Measurements from ENCODE around the gene PLXNA1. TPM values are rescaled to one million over a fixed set of nuclear protein-coding genes. Genes with fewer than 3 reads are reported as not detected.

PLXNA1 gene
- total and polyA plus RNA-seq, 5 donors from 2014 or later, result 0.25 to 12.6 (median 0.36) TPM

DNA sequence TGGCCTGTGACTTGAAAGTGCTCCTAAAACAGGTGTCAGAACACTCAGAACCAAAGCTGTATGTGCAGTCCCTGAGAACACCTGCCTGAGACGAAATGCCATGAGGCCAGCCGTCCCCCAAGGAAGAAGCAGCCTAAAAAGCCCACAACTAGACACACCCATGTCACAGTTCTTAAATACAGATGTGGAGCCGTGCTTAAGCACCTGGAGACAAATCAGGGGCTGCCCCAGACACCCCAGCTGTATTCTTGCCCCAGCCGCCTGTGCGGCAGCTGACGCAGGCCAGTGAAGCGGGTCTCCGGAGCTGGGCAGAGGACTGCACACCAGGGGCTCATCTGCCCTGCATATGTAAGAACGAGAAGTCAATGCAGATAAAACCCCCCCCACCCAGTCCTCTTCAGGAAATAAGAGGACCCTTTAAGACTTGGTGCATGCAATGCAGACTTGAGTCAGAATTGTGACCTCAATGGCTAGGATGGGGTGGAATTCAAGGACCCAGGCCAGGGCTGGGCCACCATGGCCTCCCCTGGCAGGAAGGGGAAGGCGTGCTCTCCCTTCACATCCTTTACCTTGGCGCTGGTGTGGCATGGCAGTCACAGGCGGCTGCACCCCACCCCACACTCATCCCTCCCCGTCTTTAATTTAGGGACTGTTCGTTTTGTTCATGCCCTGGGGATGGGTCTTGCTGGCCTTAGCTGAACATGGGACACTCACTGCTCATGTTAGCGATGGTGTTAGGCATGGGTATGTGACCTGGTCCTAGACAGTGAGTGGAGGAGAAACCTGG is 27.7 kb upstream of the PLXNA1 start:
- Histone ChIP-seq H3K4me3 (ENCODE audit: low read depth, low read length) (no peak overlapping the region), H3K27me3 (ENCODE audit: control insufficient read depth, insufficient read depth, low read length) (no peaks in the 10 kb centered on the region), H3K27ac (ENCODE audit: insufficient read depth, low read length, poor library complexity, severe bottlenecking) (no peak overlapping the region), H3K4me1 (ENCODE audit: control insufficient read depth, insufficient read depth, low read length, poor library complexity, severe bottlenecking) (no peaks in the 10 kb centered on the region), H3K9me3 (ENCODE audit: control insufficient read depth in 2 of 2, low read length in 2 of 2) (no peaks in the 10 kb centered on the region), H3K36me3 (ENCODE audit: control insufficient read depth, insufficient read depth, low read length) (no peaks in the 10 kb centered on the region)
- Mint-ChIP-seq H3K9me3 (no peaks in the 10 kb centered on the region), H3K4me3 (no peak overlapping the region), H3K4me1 (no peaks in the 10 kb centered on the region), H3K27me3 (no peaks in the 10 kb centered on the region), H3K27ac (no peak overlapping the region), H3K36me3 (peaks cover 10% of the 10 kb centered on the region)
- no peak for DNase-seq
- ATAC-seq (ENCODE audit: low read depth in 2 of 2), result no peak

DNA sequence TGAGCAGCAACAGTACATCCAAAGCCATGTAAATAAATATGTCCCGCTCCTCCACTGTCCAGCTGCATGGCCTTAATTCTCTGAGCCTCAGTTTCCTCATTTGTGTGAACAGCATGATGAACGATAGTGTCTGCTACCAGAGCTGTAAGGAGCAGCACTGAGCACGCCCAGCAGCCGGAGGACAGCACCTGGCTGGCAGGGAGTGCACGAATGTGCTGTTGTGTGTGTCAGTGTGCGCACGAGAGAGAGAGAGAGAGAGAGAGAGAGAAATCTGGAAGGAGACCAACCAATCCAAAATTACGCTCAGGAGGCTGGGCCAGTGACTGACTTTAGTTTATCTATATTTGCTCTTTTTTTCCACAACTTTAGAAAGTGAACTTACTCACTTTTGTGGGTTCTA is 26.6 kb upstream of the PLXNA1 start:
- H3K27me3 Mint-ChIP-seq, result no peaks in the 10 kb centered on the region
- H3K4me1 ChIP-seq (ENCODE audit: control insufficient read depth, insufficient read depth, low read length, poor library complexity, severe bottlenecking), result no peaks in the 10 kb centered on the region
- DNase-seq (no peak), ATAC-seq (ENCODE audit: low read depth in 2 of 2) (no peak)
- no peaks in the 10 kb centered on the region for H3K36me3 ChIP-seq (ENCODE audit: control insufficient read depth, insufficient read depth, low read length)
- H3K4me1 Mint-ChIP-seq, result no peaks in the 10 kb centered on the region
- H3K9me3 ChIP-seq (ENCODE audit: control insufficient read depth in 2 of 2, low read length in 2 of 2), result no peaks in the 10 kb centered on the region
- no peaks in the 10 kb centered on the region for H3K27me3 ChIP-seq (ENCODE audit: control insufficient read depth, insufficient read depth, low read length)
- H3K27ac Mint-ChIP-seq, result peak overlapping the region in 1 of 3 donors; percentile 78
- peaks cover 12% of the 10 kb centered on the region for H3K36me3 Mint-ChIP-seq
- H3K9me3 Mint-ChIP-seq, result no peaks in the 10 kb centered on the region
- H3K27ac ChIP-seq (ENCODE audit: insufficient read depth, low read length, poor library complexity, severe bottlenecking), result no peak overlapping the region
- H3K4me3 ChIP-seq (ENCODE audit: low read depth, low read length), result no peak overlapping the region
- no peak overlapping the region for H3K4me3 Mint-ChIP-seq

DNA sequence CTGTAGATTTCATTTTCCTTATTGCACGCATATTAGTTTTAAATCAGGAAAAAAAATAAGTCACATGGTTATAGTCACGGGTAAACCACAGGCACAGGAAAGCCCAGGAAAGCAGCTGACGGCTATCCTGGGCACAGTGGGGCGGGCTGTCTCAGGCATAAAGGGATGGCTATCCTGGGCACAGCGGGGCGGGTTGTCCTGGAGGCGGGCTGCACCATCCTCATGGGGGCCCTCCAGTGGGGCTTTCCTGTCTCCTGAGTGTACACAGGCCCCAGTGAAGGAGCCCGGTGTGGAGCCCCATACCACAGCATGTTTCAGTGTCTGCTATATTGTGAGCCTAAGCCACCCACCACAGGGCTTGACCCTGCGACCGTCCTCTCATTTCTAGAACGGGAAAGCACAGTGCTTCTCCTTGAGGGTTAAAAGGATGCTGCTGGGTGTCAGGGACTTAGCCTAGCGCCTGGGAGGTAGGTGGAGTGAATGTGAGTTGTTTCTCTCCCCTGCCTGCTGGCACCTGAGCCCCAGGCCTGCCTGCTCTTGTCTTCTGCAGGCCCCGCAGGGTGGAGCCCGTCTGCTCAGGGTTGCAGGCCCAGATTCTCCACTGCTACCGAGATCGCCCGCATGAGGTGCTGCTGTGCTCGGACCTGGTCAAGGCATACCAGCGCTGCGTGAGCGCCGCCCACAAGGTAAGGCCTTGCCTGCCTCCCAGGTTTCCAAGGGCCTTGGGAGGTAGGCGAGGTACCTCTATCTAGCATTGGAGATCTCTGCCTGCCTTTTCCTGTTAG is 25.9 kb upstream of the PLXNA1 start:
- H3K9me3 Mint-ChIP-seq, result no peaks in the 10 kb centered on the region
- DNase-seq, result no peak
- H3K36me3 Mint-ChIP-seq, result peaks cover 12% of the 10 kb centered on the region
- ATAC-seq (ENCODE audit: low read depth in 2 of 2), result no peak
- Histone ChIP-seq H3K27ac (ENCODE audit: insufficient read depth, low read length, poor library complexity, severe bottlenecking) (no peak overlapping the region), H3K4me1 (ENCODE audit: control insufficient read depth, insufficient read depth, low read length, poor library complexity, severe bottlenecking) (no peaks in the 10 kb centered on the region), H3K9me3 (ENCODE audit: control insufficient read depth in 2 of 2, low read length in 2 of 2) (no peaks in the 10 kb centered on the region), H3K36me3 (ENCODE audit: control insufficient read depth, insufficient read depth, low read length) (no peaks in the 10 kb centered on the region), H3K4me3 (ENCODE audit: low read depth, low read length) (no peak overlapping the region), H3K27me3 (ENCODE audit: control insufficient read depth, insufficient read depth, low read length) (no peaks in the 10 kb centered on the region)
- H3K4me1 Mint-ChIP-seq, result no peaks in the 10 kb centered on the region
- no peak overlapping the region for H3K27ac Mint-ChIP-seq
- no peaks in the 10 kb centered on the region for H3K27me3 Mint-ChIP-seq
- no peak overlapping the region for H3K4me3 Mint-ChIP-seq

DNA sequence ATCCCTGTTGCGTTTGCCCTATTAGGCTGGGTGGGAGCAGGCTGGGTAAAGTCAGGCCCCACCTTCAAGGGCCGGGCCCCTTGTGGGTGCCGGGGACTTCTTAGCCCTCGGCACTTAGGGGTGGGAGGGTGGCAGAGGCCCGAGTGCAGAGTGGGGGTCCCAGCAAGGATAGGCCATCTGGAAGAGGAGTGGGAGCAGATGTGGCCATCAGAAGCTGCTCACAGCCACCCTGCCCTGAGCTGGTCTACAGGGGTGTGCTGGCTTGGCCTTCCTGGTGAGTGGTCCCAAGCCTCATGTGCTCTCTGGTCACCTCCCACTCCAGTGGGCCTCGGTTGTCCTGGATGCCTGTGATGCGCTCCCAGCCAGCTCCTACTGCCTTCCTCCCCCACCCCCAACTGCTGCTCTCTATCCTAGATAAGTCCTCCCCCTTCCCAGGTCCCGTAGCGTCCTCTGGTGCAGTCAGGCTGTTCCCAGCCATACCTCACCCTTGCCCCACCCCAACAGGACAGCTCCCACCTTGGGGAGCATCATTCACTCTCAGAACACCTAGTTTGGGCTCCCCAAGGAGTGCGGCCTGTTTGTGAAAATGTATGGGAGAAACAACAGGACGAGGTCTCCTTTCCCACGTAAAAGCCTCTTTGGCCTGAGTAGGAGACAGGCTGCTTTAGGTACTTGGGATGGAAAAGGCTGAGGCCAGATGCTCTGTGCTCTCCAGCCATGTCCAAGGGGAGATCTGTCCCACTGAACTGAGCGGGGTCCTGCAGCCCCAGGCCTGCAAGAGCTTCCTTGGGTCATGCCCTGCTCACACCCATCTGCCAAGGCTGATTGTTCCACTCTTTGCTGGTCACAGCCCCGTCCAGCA is 24.9 kb upstream of the PLXNA1 start:
- Histone ChIP-seq H3K9me3 (ENCODE audit: control insufficient read depth in 2 of 2, low read length in 2 of 2) (no peaks in the 10 kb centered on the region), H3K27ac (ENCODE audit: insufficient read depth, low read length, poor library complexity, severe bottlenecking) (no peak overlapping the region), H3K4me1 (ENCODE audit: control insufficient read depth, insufficient read depth, low read length, poor library complexity, severe bottlenecking) (no peaks in the 10 kb centered on the region), H3K4me3 (ENCODE audit: low read depth, low read length) (no peak overlapping the region), H3K36me3 (ENCODE audit: control insufficient read depth, insufficient read depth, low read length) (no peaks in the 10 kb centered on the region), H3K27me3 (ENCODE audit: control insufficient read depth, insufficient read depth, low read length) (no peaks in the 10 kb centered on the region)
- no peak overlapping the region for H3K27ac Mint-ChIP-seq
- peaks cover 12% of the 10 kb centered on the region for H3K36me3 Mint-ChIP-seq
- no peak for DNase-seq
- no peaks in the 10 kb centered on the region for H3K9me3 Mint-ChIP-seq
- no peaks in the 10 kb centered on the region for H3K4me1 Mint-ChIP-seq
- no peaks in the 10 kb centered on the region for H3K27me3 Mint-ChIP-seq
- H3K4me3 Mint-ChIP-seq, result no peak overlapping the region
- no peak for ATAC-seq (ENCODE audit: low read depth in 2 of 2)

DNA sequence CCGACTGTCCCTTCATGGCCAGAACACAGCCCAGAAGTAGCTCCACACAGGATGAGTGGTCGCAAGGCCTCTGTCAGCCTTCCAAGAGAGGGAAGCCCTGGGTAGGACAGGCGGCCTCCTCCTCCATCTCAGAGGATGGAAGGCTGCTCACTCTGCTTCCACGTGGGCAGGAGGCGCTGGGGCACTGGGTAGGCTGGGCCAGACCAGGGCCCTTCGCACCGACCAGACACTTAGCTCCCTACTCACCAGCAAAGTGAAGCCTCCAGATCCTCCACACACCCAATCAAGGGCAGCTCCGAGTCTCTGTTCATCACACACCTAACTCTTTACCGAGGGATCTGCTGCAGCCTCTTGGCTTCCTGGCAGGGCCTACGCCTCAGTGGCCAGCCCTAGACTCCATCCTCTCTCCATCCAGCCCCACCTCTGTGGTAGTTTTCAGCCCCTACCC is 24.3 kb upstream of the PLXNA1 start:
- Mint-ChIP-seq H3K4me1 (no peaks in the 10 kb centered on the region), H3K4me3 (no peak overlapping the region), H3K36me3 (peaks cover 12% of the 10 kb centered on the region), H3K9me3 (peaks cover 0 to 2% (median 0%) of the 10 kb centered on the region in 7 donors), H3K27me3 (no peaks in the 10 kb centered on the region), H3K27ac (peak overlapping the region in 2 of 3 donors; percentile 35 to 60)
- no peak overlapping the region for H3K4me3 ChIP-seq (ENCODE audit: low read depth, low read length)
- H3K9me3 ChIP-seq (ENCODE audit: control insufficient read depth in 2 of 2, low read length in 2 of 2), result no peaks in the 10 kb centered on the region
- no peaks in the 10 kb centered on the region for H3K36me3 ChIP-seq (ENCODE audit: control insufficient read depth, insufficient read depth, low read length)
- H3K27ac ChIP-seq (ENCODE audit: insufficient read depth, low read length, poor library complexity, severe bottlenecking), result no peak overlapping the region
- no peak for ATAC-seq (ENCODE audit: low read depth in 2 of 2)
- H3K4me1 ChIP-seq (ENCODE audit: control insufficient read depth, insufficient read depth, low read length, poor library complexity, severe bottlenecking), result no peaks in the 10 kb centered on the region
- no peaks in the 10 kb centered on the region for H3K27me3 ChIP-seq (ENCODE audit: control insufficient read depth, insufficient read depth, low read length)
- no peak for DNase-seq

DNA sequence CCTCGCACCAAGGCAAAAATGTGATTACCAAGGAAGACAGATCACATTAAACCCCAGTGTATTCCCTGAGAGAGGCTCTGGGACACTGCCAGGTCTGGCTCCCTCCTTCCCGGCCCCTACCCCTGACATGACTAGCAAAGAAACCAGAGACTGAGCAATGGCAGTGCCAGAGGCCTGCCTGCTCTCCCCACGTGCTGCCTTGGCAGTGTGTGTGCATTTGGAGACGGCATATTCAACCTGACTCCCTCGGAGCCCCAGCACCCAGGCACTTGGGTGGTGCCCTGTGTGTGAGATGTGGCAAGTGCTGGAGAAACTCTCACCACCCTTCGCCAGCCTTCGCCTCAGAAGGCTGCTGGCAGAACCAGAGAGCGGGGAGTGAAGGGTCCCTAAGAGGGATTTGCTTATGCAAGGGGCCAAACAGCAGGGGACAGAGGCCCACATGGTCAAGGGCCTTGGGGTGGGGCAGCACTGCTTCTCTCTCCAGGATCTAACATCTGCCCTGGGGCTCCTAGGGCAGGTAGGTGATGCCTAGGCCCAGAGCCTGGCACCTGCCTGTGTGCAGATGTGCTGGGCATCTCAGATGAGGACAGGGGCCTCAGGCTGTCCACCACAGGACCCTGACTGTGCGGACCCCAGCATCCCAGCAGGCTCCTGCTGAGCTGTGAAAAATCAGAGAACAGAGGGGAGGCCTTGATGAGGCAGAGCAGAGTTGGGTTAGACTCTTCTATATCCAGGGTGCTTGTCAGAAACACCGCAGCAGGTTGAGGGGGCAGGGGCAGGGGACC is 23.6 kb upstream of the PLXNA1 start:
- Mint-ChIP-seq H3K4me3 (no peak overlapping the region), H3K27ac (peak overlapping the region in 2 of 3 donors; percentile 35 to 60), H3K27me3 (no peaks in the 10 kb centered on the region), H3K36me3 (peaks cover 12% of the 10 kb centered on the region), H3K9me3 (peaks cover 0 to 2% (median 0%) of the 10 kb centered on the region in 7 donors), H3K4me1 (no peaks in the 10 kb centered on the region)
- Histone ChIP-seq H3K4me1 (ENCODE audit: control insufficient read depth, insufficient read depth, low read length, poor library complexity, severe bottlenecking) (no peaks in the 10 kb centered on the region), H3K9me3 (ENCODE audit: control insufficient read depth in 2 of 2, low read length in 2 of 2) (no peaks in the 10 kb centered on the region), H3K27me3 (ENCODE audit: control insufficient read depth, insufficient read depth, low read length) (no peaks in the 10 kb centered on the region), H3K27ac (ENCODE audit: insufficient read depth, low read length, poor library complexity, severe bottlenecking) (no peak overlapping the region), H3K4me3 (ENCODE audit: low read depth, low read length) (no peak overlapping the region), H3K36me3 (ENCODE audit: control insufficient read depth, insufficient read depth, low read length) (no peaks in the 10 kb centered on the region)
- no peak for ATAC-seq (ENCODE audit: low read depth in 2 of 2)
- DNase-seq, result no peak
